ENCODE measurements around the gene CTBP2. TPM values are rescaled to one million over a fixed set of nuclear protein-coding genes. Genes with fewer than 3 reads are reported as not detected.

The CTBP2 gene
- total RNA-seq, 2 experiments from 2014 or later, result 0.17 TPM; not detected in 1

DNA sequence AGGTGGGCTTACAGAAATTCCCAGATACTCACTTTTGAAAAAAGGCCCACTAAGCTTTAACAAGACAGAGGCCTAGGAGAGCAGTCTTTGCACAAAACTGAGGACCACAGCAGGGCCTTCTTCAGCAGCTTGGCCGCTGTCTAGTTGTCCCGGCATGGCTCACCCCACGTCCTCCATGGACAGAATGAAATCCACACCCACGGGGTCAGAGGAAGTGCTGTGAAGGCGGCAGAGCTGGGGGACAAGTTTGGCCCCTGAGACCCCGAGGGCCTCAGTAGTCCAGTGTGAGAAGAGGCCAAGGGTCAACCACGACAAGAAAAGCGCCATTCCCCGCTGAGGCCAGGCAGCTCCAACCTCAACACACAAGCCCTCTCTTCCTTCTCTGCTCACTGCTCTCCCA, 139.5 kb downstream of the CTBP2 start:
- intact Hi-C loops (cut with DNase I, micrococcal nuclease), result no loop called here
- ATAC-seq (ENCODE audit: poor library complexity), result no peak
- peaks cover 4% of the 10 kb centered on the region for H3K9me3 Mint-ChIP-seq

GRCh38 chr10:125020386-125020785, 140.0 kb downstream of the CTBP2 start:
- TF ChIP-seq, protein P1, sequence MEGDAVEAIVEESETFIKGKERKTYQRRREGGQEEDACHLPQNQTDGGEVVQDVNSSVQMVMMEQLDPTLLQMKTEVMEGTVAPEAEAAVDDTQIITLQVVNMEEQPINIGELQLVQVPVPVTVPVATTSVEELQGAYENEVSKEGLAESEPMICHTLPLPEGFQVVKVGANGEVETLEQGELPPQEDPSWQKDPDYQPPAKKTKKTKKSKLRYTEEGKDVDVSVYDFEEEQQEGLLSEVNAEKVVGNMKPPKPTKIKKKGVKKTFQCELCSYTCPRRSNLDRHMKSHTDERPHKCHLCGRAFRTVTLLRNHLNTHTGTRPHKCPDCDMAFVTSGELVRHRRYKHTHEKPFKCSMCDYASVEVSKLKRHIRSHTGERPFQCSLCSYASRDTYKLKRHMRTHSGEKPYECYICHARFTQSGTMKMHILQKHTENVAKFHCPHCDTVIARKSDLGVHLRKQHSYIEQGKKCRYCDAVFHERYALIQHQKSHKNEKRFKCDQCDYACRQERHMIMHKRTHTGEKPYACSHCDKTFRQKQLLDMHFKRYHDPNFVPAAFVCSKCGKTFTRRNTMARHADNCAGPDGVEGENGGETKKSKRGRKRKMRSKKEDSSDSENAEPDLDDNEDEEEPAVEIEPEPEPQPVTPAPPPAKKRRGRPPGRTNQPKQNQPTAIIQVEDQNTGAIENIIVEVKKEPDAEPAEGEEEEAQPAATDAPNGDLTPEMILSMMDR (IDR thresholded peaks at IDR 0.05), result no peak
- intact Hi-C loops (cut with DNase I, micrococcal nuclease), result no loop called here
- Mint-ChIP-seq H3K36me3 (ENCODE audit: low read depth) (no peaks in the 10 kb centered on the region), H3K27ac (no peak overlapping the region), H3K27me3 (peaks cover 4% of the 10 kb centered on the region), H3K4me1 (ENCODE audit: low read depth) (no peaks in the 10 kb centered on the region), H3K9me3 (peaks cover 4% of the 10 kb centered on the region), H3K4me3 (no peak overlapping the region)
- ChIA-PET POLR2A (no interaction called here), CTCF (no interaction called here)
- DNase-seq (no peak), ATAC-seq (ENCODE audit: poor library complexity) (no peak)
- Histone ChIP-seq H3K9me3 (ENCODE audit: control insufficient read depth in 1 of 2, insufficient read depth in 1 of 2, low read length in 2 of 2) (no peaks in the 10 kb centered on the region), H3K36me3 (ENCODE audit: insufficient read depth, low read length) (no peaks in the 10 kb centered on the region), H3K4me3 (ENCODE audit: low read length) (no peak overlapping the region), H3K27ac (ENCODE audit: low read depth in 1 of 2, low read length in 2 of 2) (no peak overlapping the region), H3K4me1 (ENCODE audit: insufficient read depth, low read length) (no peaks in the 10 kb centered on the region), H3K27me3 (ENCODE audit: control insufficient read depth in 1 of 2, insufficient read depth in 2 of 2, low read length in 2 of 2) (no peaks in the 10 kb centered on the region)

More for the DNA sequence above, 139.5 kb downstream of the CTBP2 start:
- ChIA-PET POLR2A (no interaction called here), CTCF (no interaction called here)
- Histone ChIP-seq H3K4me1 (ENCODE audit: insufficient read depth, low read length) (no peaks in the 10 kb centered on the region), H3K9me3 (ENCODE audit: control insufficient read depth in 1 of 2, insufficient read depth in 1 of 2, low read length in 2 of 2) (no peaks in the 10 kb centered on the region), H3K4me3 (ENCODE audit: low read length) (no peak overlapping the region), H3K27me3 (ENCODE audit: control insufficient read depth in 1 of 2, insufficient read depth in 2 of 2, low read length in 2 of 2) (no peaks in the 10 kb centered on the region), H3K27ac (ENCODE audit: low read depth in 1 of 2, low read length in 2 of 2) (no peak overlapping the region), H3K36me3 (ENCODE audit: insufficient read depth, low read length) (no peaks in the 10 kb centered on the region)
- Mint-ChIP-seq H3K4me1 (ENCODE audit: low read depth) (no peaks in the 10 kb centered on the region), H3K36me3 (ENCODE audit: low read depth) (no peaks in the 10 kb centered on the region), H3K27me3 (peaks cover 4% of the 10 kb centered on the region), H3K27ac (no peak overlapping the region), H3K4me3 (no peak overlapping the region)
- no peak for DNase-seq
- TF ChIP-seq, protein P1 (IDR thresholded peaks at IDR 0.05), result no peak

- CTCF ChIA-PET, result no interaction called here
- Histone ChIP-seq H3K27me3 (ENCODE audit: control insufficient read depth in 1 of 2, insufficient read depth in 2 of 2, low read length in 2 of 2) (peaks cover 0 to 2% of the 10 kb centered on the region in 2 experiments), H3K27ac (ENCODE audit: low read depth in 1 of 2, low read length in 2 of 2) (no peak overlapping the region), H3K36me3 (ENCODE audit: insufficient read depth, low read length) (no peaks in the 10 kb centered on the region), H3K9me3 (ENCODE audit: control insufficient read depth in 1 of 2, insufficient read depth in 1 of 2, low read length in 2 of 2) (peaks cover 0 to 7% of the 10 kb centered on the region in 2 experiments), H3K4me3 (ENCODE audit: low read length) (no peak overlapping the region), H3K4me1 (ENCODE audit: insufficient read depth, low read length) (no peaks in the 10 kb centered on the region)
- H3K4me1 Mint-ChIP-seq (ENCODE audit: low read depth), result no peaks in the 10 kb centered on the region
- DNase-seq, result no peak
- H3K9me3 Mint-ChIP-seq, result peaks cover 4% of the 10 kb centered on the region
- TF ChIP-seq, protein P1 (IDR thresholded peaks at IDR 0.05), result no peak
- no peak overlapping the region for H3K4me3 Mint-ChIP-seq
- POLR2A ChIA-PET, result no interaction called here
- peaks cover 4% of the 10 kb centered on the region for H3K27me3 Mint-ChIP-seq
- H3K36me3 Mint-ChIP-seq (ENCODE audit: low read depth), result no peaks in the 10 kb centered on the region
- intact Hi-C loops (cut with DNase I, micrococcal nuclease), result no loop called here
- H3K27ac Mint-ChIP-seq, result no peak overlapping the region
- ATAC-seq (ENCODE audit: poor library complexity), result no peak
Measured at GRCh38 chr10:125018576-125019143, 141.7 kb downstream of the CTBP2 start.

Measured in CD4-positive, alpha-beta T cell (primary cell).